ENCODE data around the gene ZNF541. TPM values are rescaled to one million over a fixed set of nuclear protein-coding genes. Genes with fewer than 3 reads are reported as not detected.

ZNF541 gene
- total and polyA plus RNA-seq, 2 experiments from 2014 or later, result 0.26 to 0.42 TPM

DNA sequence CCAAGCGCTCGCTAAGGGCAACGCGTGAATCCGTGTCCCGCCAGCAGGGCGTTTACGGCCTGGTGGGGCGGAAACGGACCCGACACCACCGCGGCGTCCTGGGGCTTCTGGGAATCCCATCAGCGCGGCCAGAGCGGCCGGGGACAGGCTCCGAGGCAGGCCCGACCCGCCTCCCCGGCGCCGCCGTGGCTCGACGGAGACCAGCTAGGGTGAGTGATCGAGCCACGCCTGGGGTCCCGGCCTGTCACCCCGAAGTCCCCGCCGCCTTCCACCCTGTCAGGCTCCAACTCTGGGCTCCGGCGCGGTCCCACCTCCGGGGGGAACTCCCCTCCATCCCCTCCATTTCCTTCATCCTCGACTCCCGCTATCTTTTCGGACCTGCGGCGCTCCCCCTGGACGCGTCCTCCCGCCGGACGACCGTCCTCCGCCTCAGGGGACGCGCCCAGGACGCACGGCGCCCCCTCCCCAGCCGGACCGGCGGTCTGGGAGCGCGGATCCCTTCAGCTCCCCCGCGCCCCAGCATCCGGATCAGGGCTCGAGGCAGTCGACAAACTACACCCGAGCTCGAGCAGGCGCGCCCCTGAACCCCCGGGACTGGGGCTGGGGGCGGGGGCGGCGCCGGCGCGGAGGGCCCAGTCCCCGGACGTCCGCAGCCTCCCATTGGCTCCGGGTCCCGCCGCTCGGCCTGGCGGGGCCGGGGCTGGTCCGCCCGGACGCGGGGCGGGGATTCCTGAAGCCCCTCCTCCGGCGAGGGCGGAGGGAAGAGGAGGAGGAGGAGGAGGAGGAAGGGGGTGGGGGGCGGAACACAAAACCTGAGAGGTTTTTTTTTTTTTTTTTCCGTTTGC is 35.3 kb upstream of the ZNF541 start:
- Mint-ChIP-seq H3K36me3 (ENCODE audit: low read depth) (peaks cover 11% of the 10 kb centered on the region; the same call in 2 of the 3 replicates), H3K4me3 (peak overlapping the region; percentile 87), H3K9me3 (no peaks in the 10 kb centered on the region; the same call in 2 of the 3 replicates), H3K4me1 (peaks cover 27% of the 10 kb centered on the region), H3K27me3 (ENCODE audit: insufficient read depth, low read depth, poor library complexity) (peaks cover 14% of the 10 kb centered on the region), H3K27ac (peak overlapping the region; percentile 91)
- Histone ChIP-seq H3K79me2 (replicated peaks; ENCODE audit: insufficient read depth) (peaks cover 51% of the 10 kb centered on the region), H3K27me3 (ENCODE audit: insufficient read depth) (no peaks in the 10 kb centered on the region), H3K4me3 (peak overlapping the region; percentile 99), H3K9me2 (ENCODE audit: insufficient read depth) (peaks cover 2% of the 10 kb centered on the region; the same call in 1 of the 2 replicates), H3K4me1 (ENCODE audit: insufficient read depth) (peaks cover 27% of the 10 kb centered on the region), H3K36me3 (ENCODE audit: insufficient read depth) (no peaks in the 10 kb centered on the region; the same call in 1 of the 2 replicates), H2AFZ (peak overlapping the region; percentile 32; the same call in 1 of the 2 replicates), H4K20me1 (replicated peaks; ENCODE audit: insufficient read depth) (peaks cover 7% of the 10 kb centered on the region), H3K4me2 (peak overlapping the region; percentile 94), H3F3A (replicated peaks; ENCODE audit: low read depth) (peaks cover 15% of the 10 kb centered on the region), H3K27ac (ENCODE audit: low read depth) (peak overlapping the region; percentile 97)
- TF ChIP-seq POLR2AphosphoS5 (IDR thresholded peaks at IDR 0.05; ENCODE audit: low read depth) (peak; percentile 90), STAT1 (IDR thresholded peaks at IDR 0.05; ENCODE audit: unreplicated experiment) (no peak), CREB1 (CRISPR knock-in tag; IDR thresholded peaks at IDR 0.05; ENCODE audit: low read depth) (peak; percentile 39)
- peak; percentile 95 for DNase-seq (ENCODE audit: low spot score)
- ATAC-seq, result peak; percentile 83

DNA sequence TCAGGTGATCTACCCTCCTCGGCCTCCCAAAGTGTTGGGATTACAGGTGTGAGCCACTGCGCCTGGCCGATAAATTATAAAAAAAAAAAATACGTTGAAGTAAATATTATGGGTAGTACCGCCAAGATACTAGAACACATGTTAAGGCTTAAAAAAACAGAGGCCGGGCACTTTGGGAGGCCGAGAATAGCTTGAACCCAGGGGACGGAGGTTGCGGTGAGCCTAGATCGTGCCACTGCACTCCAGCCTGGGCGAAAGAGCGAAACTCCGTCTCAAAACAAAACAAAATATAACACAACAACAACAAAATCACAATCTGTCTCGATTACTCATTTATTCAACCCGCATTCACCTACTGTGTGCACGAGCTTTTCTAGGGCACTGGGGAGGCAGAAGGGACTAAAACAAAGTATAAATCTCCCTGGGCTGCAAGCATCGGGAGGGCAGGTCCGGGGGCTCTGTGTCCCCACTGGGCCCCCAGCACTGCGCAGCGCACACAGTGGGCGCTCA is 34.7 kb upstream of the ZNF541 start:
- Histone ChIP-seq H3K9me2 (ENCODE audit: insufficient read depth) (peaks cover 2% of the 10 kb centered on the region; the same call in 1 of the 2 replicates), H3F3A (replicated peaks; ENCODE audit: low read depth) (peaks cover 10% of the 10 kb centered on the region; the same call in 1 of the 2 replicates), H3K27ac (ENCODE audit: low read depth) (peak overlapping the region; percentile 97), H4K20me1 (replicated peaks; ENCODE audit: insufficient read depth) (peaks cover 7% of the 10 kb centered on the region), H2AFZ (peak overlapping the region; percentile 32; the same call in 1 of the 2 replicates), H3K4me3 (peak overlapping the region; percentile 99), H3K27me3 (ENCODE audit: insufficient read depth) (no peaks in the 10 kb centered on the region), H3K79me2 (replicated peaks; ENCODE audit: insufficient read depth) (peaks cover 45% of the 10 kb centered on the region), H3K4me1 (ENCODE audit: insufficient read depth) (peaks cover 23% of the 10 kb centered on the region), H3K4me2 (peak overlapping the region; percentile 94), H3K36me3 (ENCODE audit: insufficient read depth) (no peaks in the 10 kb centered on the region; the same call in 1 of the 2 replicates)
- Mint-ChIP-seq H3K27ac (peak overlapping the region; percentile 91), H3K36me3 (ENCODE audit: low read depth) (peaks cover 11% of the 10 kb centered on the region; the same call in 2 of the 3 replicates), H3K27me3 (ENCODE audit: insufficient read depth, low read depth, poor library complexity) (peaks cover 12% of the 10 kb centered on the region), H3K9me3 (no peaks in the 10 kb centered on the region; the same call in 2 of the 3 replicates), H3K4me3 (peak overlapping the region; percentile 87), H3K4me1 (peaks cover 21% of the 10 kb centered on the region)
- TF ChIP-seq, protein P1, sequence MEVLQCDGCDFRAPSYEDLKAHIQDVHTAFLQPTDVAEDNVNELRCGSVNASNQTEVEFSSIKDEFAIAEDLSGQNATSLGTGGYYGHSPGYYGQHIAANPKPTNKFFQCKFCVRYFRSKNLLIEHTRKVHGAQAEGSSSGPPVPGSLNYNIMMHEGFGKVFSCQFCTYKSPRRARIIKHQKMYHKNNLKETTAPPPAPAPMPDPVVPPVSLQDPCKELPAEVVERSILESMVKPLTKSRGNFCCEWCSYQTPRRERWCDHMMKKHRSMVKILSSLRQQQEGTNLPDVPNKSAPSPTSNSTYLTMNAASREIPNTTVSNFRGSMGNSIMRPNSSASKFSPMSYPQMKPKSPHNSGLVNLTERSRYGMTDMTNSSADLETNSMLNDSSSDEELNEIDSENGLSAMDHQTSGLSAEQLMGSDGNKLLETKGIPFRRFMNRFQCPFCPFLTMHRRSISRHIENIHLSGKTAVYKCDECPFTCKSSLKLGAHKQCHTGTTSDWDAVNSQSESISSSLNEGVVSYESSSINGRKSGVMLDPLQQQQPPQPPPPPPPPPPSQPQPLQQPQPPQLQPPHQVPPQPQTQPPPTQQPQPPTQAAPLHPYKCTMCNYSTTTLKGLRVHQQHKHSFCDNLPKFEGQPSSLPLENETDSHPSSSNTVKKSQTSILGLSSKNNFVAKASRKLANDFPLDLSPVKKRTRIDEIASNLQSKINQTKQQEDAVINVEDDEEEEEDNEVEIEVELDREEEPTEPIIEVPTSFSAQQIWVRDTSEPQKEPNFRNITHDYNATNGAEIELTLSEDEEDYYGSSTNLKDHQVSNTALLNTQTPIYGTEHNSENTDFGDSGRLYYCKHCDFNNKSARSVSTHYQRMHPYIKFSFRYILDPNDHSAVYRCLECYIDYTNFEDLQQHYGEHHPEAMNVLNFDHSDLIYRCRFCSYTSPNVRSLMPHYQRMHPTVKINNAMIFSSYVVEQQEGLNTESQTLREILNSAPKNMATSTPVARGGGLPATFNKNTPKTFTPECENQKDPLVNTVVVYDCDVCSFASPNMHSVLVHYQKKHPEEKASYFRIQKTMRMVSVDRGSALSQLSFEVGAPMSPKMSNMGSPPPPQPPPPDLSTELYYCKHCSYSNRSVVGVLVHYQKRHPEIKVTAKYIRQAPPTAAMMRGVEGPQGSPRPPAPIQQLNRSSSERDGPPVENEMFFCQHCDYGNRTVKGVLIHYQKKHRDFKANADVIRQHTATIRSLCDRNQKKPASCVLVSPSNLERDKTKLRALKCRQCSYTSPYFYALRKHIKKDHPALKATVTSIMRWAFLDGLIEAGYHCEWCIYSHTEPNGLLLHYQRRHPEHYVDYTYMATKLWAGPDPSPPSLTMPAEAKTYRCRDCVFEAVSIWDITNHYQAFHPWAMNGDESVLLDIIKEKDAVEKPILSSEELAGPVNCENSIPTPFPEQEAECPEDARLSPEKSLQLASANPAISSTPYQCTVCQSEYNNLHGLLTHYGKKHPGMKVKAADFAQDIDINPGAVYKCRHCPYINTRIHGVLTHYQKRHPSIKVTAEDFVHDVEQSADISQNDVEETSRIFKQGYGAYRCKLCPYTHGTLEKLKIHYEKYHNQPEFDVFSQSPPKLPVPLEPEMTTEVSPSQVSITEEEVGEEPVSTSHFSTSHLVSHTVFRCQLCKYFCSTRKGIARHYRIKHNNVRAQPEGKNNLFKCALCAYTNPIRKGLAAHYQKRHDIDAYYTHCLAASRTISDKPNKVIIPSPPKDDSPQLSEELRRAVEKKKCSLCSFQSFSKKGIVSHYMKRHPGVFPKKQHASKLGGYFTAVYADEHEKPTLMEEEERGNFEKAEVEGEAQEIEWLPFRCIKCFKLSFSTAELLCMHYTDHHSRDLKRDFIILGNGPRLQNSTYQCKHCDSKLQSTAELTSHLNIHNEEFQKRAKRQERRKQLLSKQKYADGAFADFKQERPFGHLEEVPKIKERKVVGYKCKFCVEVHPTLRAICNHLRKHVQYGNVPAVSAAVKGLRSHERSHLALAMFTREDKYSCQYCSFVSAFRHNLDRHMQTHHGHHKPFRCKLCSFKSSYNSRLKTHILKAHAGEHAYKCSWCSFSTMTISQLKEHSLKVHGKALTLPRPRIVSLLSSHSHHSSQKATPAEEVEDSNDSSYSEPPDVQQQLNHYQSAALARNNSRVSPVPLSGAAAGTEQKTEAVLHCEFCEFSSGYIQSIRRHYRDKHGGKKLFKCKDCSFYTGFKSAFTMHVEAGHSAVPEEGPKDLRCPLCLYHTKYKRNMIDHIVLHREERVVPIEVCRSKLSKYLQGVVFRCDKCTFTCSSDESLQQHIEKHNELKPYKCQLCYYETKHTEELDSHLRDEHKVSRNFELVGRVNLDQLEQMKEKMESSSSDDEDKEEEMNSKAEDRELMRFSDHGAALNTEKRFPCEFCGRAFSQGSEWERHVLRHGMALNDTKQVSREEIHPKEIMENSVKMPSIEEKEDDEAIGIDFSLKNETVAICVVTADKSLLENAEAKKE (CRISPR knock-in tag; IDR thresholded peaks at IDR 0.05), result no peak
- TF ChIP-seq EZH2phosphoT487 (IDR thresholded peaks at IDR 0.05; ENCODE audit: unreplicated experiment) (no peak), STAT1 (IDR thresholded peaks at IDR 0.05; ENCODE audit: unreplicated experiment) (no peak), CREB1 (CRISPR knock-in tag; IDR thresholded peaks at IDR 0.05; ENCODE audit: low read depth) (no peak)
- TF ChIP-seq, protein P2, sequence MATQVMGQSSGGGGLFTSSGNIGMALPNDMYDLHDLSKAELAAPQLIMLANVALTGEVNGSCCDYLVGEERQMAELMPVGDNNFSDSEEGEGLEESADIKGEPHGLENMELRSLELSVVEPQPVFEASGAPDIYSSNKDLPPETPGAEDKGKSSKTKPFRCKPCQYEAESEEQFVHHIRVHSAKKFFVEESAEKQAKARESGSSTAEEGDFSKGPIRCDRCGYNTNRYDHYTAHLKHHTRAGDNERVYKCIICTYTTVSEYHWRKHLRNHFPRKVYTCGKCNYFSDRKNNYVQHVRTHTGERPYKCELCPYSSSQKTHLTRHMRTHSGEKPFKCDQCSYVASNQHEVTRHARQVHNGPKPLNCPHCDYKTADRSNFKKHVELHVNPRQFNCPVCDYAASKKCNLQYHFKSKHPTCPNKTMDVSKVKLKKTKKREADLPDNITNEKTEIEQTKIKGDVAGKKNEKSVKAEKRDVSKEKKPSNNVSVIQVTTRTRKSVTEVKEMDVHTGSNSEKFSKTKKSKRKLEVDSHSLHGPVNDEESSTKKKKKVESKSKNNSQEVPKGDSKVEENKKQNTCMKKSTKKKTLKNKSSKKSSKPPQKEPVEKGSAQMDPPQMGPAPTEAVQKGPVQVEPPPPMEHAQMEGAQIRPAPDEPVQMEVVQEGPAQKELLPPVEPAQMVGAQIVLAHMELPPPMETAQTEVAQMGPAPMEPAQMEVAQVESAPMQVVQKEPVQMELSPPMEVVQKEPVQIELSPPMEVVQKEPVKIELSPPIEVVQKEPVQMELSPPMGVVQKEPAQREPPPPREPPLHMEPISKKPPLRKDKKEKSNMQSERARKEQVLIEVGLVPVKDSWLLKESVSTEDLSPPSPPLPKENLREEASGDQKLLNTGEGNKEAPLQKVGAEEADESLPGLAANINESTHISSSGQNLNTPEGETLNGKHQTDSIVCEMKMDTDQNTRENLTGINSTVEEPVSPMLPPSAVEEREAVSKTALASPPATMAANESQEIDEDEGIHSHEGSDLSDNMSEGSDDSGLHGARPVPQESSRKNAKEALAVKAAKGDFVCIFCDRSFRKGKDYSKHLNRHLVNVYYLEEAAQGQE (IDR thresholded peaks at IDR 0.05; ENCODE audit: unreplicated experiment), result no peak
- no peak for ATAC-seq
- DNase-seq (ENCODE audit: low spot score), result no peak

Measured in GM23338 (cell line).